GM21717 (cell line): ENCODE data around the gene EVX2.

Experiments
- ATAC-seq: cut with Tn5 transposase; IDR thresholded peaks from one replicate; pipeline ENCODE4 v1.9.1; 2021; ENCODE audit warnings: mild to moderate bottlenecking, moderate library complexity; ENCODE audit not compliant: unreplicated experiment

EVX2 gene

DNA sequence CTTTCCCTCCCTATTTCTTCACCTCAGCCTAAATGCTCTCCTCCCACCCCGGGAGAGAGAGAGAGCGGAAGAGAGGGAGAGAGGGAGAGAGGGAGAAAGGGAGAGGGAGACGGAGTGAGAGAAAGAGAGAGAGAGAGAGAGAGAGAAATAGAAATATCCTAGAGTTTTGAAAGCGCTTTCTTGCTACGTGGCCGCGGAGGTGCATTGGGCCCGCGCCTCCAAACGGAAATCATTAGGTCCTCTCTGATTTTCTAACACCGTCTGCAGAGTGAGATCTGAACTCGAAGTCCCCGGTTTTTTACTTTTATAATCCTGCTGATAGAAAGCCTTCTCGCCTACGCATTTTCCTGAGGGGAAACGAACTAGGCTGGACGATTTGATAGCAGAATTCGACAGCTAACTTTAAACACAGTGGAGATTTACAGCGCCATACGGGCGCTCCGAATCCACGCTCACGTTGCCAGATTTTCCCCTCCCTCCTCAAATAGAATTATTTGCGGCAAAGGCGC lies 903 bp upstream of the EVX2 start:
- ATAC-seq = no peak

DNA sequence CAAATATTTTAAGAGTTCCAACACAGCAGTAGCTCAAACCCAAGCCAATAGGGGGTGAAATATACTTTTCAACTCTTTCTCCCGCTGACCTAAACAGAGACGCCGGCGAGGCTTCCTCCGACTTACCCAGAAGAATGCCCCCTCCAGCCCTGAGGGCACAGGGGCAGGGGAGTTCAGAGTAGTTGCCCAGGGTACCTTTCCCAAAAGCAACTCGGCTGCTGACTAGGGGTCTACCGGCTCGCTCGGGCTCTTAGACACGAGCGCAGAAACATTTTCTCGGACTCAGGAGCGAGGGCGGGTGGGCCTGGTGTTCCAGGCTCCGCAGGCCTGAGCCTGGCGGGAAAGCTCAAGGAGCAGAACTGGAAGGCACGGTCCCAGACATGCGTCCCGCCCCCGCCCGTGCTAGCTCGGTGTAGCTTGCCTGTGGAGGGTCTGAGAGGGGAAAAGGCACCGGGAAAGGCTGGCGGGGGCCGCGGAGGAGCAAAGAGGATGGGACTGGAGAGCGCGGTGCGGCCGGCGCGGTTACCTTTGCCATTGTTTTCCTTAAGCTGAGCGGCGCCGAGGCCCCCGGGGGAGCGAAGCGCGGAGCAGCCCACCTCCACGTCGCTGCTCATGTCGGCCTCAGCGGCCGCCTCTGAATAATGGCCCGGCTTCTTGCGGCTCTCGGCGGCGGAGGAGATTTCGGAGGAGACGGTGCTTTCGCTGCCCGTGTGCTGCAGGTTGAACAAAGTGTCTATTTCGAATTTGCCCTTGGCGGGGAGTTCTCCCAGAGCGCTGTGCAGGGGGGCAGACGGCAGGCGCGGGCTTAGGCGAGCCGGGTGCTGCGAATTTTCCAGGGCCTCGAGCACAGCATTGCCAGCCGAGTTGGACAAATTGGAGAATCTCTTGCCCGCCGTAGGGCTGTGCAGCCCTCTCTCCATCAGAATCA lies 674 bp downstream of the EVX2 start:
- no peak for ATAC-seq

GRCh38 chr2:176082525-176082823 lies 1.3 kb downstream of the EVX2 start:
- no peak for ATAC-seq

DNA sequence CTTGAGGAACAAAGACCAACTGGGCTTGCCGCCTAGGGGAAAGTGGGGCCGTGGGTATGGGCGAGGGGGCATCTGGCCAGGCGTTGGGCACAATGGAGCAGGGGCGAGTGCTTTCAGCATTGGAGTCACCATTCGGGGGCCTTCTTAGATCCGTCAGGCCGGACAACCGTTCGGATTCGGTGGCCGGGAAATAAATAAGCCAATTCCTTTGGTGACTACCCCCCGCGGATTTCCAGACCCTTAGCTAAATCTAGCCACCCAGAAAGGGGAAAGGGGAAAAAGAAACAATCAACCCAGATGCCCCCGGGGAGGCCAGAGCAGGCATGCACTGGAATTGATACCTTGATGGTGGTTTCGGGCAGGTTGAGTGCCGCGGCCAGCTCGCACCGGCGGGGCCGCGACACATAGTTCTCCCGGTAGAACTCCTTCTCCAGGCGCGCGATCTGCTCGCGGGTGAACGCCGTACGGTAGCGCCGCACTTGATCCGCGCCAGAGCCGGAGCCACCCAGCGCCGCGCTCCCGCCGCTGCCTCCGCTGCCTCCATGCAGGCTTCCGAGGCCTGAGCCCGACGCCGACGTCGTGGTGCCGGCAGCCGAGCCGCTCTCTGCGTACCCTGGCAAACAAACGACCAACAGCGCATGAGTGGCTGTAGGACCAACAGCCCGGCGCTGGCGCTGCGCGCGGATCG lies 1.8 kb downstream of the EVX2 start:
- ATAC-seq = no peak

- no peak for ATAC-seq
Observed at GRCh38 chr2:176081376-176081836, 2.4 kb downstream of the EVX2 start.

GRCh38 chr2:176080540-176081375 lies 3.0 kb downstream of the EVX2 start:
- ATAC-seq = no peak

GRCh38 chr2:176079831-176080539 lies 3.8 kb downstream of the EVX2 start:
- ATAC-seq = no peak

DNA sequence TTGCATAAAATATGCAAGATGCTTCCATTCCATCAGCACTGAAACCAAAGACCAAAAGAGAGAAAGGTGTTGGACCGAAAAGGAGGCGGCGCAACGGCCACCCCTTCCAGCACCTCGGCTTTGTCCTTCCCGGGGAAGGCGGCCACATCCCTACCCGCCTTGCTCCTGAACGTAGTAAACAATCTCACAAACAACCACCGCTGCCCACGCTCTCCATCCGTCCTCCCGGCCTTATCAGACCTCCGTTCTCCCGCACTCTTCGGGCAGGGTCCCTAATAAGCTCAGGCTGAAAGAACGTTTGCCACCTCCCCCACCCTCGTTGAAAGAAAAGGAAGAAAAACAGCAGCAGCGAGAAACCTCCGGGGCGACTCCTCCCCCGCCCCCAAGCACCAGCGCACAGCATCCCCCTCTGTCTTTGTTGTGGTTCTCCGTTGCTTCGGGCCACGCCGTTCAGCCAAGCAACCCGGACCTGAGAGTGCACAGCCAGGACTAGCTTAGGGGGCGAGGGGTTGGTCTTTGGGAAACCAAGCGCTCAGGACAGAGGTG lies 4.4 kb downstream of the EVX2 start:
- no peak for ATAC-seq

GRCh38 chr2:176078541-176079284 lies 5.0 kb downstream of the EVX2 start:
- no peak for ATAC-seq

DNA sequence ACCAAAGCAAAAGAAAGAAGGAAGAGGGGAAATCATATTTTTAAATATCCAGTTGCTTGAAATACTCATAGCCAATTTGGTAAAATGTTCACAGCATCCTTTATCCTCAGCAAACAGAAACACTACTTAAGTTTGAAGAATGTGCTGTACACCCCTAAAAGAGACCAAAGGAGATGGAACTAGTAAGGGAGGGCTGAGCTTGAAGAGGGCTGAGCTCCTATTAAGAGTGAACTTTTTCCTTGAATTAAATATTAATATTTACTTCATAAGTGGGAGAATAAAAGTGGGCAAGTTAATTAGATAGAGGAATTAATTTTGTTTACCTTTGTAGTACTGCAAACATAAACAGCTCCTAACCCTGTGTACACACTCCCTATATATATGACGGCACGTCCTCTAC lies 7.0 kb downstream of the EVX2 start:
- no peak for ATAC-seq

GRCh38 chr2:176076063-176076462 lies 7.7 kb downstream of the EVX2 start:
- ATAC-seq = no peak

DNA sequence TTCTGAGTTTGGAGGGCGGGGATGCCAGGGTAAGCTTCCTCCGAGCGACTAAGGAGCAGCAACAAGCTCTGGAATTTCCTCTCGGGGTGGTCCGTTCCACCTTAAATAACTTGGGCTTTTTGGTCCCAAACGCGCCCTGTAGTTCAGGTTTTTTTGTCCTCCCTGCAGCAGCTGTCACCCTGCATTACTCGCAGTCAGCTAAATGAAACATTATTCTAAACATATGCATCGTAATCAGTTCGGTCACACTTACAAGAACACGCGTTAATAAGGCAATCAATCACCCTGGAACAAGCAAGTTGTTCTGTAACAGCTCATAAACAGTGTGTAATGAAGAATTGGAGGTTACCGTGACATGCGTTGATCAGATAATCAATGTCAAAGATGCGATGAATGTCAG lies 8.3 kb downstream of the EVX2 start:
- no peak for ATAC-seq

DNA sequence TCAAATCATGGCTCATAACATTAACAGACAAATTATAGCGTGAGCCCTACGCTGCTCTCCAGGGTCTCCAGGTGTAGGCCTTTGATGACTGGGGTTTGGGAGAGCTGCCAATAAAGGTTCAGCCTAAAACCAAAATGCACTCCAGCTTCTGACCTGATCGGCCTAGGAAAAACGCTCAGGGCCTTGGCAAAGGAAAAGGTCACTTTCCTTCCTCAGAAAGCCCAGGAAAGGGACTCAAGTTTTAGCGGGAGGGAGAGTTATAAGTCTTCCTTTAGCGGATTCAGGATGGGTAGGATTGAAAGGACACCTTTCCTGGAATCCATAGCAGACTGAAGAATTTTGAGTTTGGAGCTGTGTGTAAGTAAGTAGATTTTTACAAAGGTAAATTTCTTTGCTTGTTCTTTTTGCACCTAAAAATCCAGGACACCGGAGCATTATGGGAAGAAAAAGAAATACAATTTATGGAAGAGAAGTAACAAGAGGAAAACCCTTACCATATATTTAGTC lies 8.8 kb downstream of the EVX2 start:
- no peak for ATAC-seq

- ATAC-seq = no peak
Observed at GRCh38 chr2:176072951-176073904, 10.5 kb downstream of the EVX2 start.

DNA sequence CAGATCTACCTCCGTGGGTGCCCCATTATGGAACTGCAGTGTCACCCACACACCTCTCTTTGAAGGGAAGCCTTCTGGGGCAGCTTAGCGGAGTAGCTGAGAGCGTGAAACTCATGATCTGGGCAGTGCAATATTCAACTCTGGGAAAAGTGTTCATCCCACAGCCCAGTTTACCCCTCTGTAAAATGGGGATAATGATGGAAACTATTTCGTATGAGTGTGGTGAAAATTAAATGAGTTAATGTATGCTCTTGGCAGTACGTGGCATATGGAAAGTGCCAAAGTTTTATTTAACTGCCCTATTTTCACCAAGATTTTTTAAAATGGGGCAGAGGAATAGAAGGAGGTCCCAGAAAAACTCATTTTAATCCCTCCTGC lies 11.5 kb downstream of the EVX2 start:
- ATAC-seq = no peak

- ATAC-seq = no peak
Observed at GRCh38 chr2:176071330-176072291, 12.2 kb downstream of the EVX2 start.

DNA sequence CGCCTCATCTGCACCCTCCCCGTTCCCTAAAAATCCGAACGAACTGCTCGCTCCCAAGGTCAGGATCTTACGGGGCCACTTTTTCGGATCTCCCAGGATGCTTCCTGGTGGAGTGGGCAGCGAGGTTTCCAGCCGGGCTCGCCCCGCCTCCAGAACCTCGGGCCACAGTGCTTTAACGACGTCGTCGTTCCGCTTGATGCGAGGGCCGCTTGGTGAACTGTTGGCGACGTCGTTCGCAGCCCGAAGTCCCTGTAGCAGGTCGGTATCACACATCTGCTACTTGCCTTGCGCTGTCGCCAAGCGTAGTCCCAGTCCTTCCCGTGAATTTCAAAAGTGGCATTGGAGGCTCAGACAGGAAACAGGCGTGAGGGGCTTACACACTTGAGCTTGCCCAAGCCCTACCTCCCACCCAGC lies 15.3 kb downstream of the EVX2 start:
- no peak for ATAC-seq
